Measurements from ENCODE around the gene SNUPN.

- TF ChIP-seq CTCF (IDR thresholded peaks at IDR 0.05) (no peak), POLR2A (IDR thresholded peaks at IDR 0.05) (no peak)
Measured at GRCh38 chr15:75565062-75565970, 60.2 kb downstream of the SNUPN start.
